GM10266 (cell line): Measurements from ENCODE around the gene IL1R2.
"Not testable (repeated sequence)": the region's sequence is repeated elsewhere in the genome, so short reads cannot be mapped to it uniquely, and the experiment has no call there.

ENCODE experiments used
- DNase-seq: peaks from one replicate; pipeline ENCODE4 v3.0.0; 2012; ENCODE audit errors: extremely low spot score
- CTCF ChIP-seq: IDR thresholded peaks from 2 replicates; pipeline ENCODE4 v1.5.1; 2012; ENCODE audit warnings: mild to moderate bottlenecking, low read depth; ENCODE audit not compliant: control insufficient read depth, insufficient read depth; ENCODE audit errors: missing control alignments

IL1R2 gene

GRCh38 chr2:102066554-102066953, 74.8 kb downstream of the IL1R2 start:
- DNase-seq: no peak
- no peak for TF ChIP-seq CTCF

- not testable (repeated sequence) for DNase-seq
Measured at GRCh38 chr2:102068126-102068525, 76.4 kb downstream of the IL1R2 start.

- DNase-seq: no peak
- TF ChIP-seq CTCF: no peak
Measured at GRCh38 chr2:102069311-102069974, 77.7 kb downstream of the IL1R2 start.

- no peak for TF ChIP-seq CTCF
- DNase-seq: no peak
Measured at GRCh38 chr2:102070058-102070642, 78.4 kb downstream of the IL1R2 start.

GRCh38 chr2:102072741-102073140, 81.0 kb downstream of the IL1R2 start:
- no peak for DNase-seq
- no peak for TF ChIP-seq CTCF

GRCh38 chr2:102073168-102073724, 81.5 kb downstream of the IL1R2 start:
- DNase-seq: no peak
- TF ChIP-seq CTCF: no peak

- no peak for TF ChIP-seq CTCF
Measured at GRCh38 chr2:102074152-102074783, 82.5 kb downstream of the IL1R2 start.

GRCh38 chr2:102075479-102075878, 83.7 kb downstream of the IL1R2 start:
- no peak for DNase-seq
- no peak for TF ChIP-seq CTCF

More at GRCh38 chr2:102074152-102074783, 82.5 kb downstream of the IL1R2 start:
- no peak for DNase-seq
